HepG2 (cell line): ENCODE results near the gene PRKAG1. TPM values are rescaled to one million over a fixed set of nuclear protein-coding genes. Genes with fewer than 3 reads are reported as not detected.

Source experiments
- ATAC-seq: fragments of 200-7000 bp; cut with Tn5 transposase; 3 replicates; pipeline ENCODE4 v1.9.1; 2020; ENCODE audit warnings: mild to moderate bottlenecking, moderate library complexity
- BruUV-seq: library from RNA; stranded (reverse); fragments of 400-500 nt; replicated peaks from 2 replicates; lab custom pipeline; 2021; lab: Mats Ljungman, UMichigan
- CTCF ChIA-PET: fragments of 300-600 bp; formaldehyde crosslinking; extraction: SDS; loops from one replicate; lab custom pipeline; 2021; ENCODE audit warnings: low total read pairs, inconsistent platforms, low intra/inter-chr PET ratio; lab: Yijun Ruan, JAX
- POLR2A ChIA-PET: fragments of 350-600 bp; sonication (Branson Sonifier 250); formaldehyde crosslinking; loops from one replicate; lab custom pipeline; 2020; ENCODE audit warnings: antibody characterized with exemption, inconsistent platforms; lab: Yijun Ruan, JAX
- DNase-seq: peaks from one replicate; pipeline ENCODE4 v3.0.0-alpha.2; 2015; ENCODE audit warnings: low spot score
- FAIRE-seq: peaks from 3 replicates; lab custom pipeline; 2011; peaks lifted over from hg19 to GRCh38; lab: Jason Lieb, UNC
- H2AFZ ChIP-seq: one replicate; pipeline ENCODE4 v1.6.1; 2011; ENCODE audit warnings: low read length, inconsistent platforms
- H3K27ac ChIP-seq: fragments of 300-600 bp; 3 replicates; pipeline ENCODE4 v1.8.0; 2011; ENCODE audit warnings: mixed run types, mild to moderate bottlenecking, mixed read lengths, low read length, inconsistent platforms; ENCODE audit not compliant: insufficient read depth; ENCODE audit errors: extremely low read length
- H3K27me3 ChIP-seq, 2 experiments: fragments of 200-600 bp in 1 of 2; 2 replicates in 1 of 2; 3 replicates in 1 of 2; pipeline versions ENCODE4 v1.6.0 to v1.8.0; 2011; ENCODE audit warnings: low read length in 2 of 2, mild to moderate bottlenecking in 2 of 2, moderate library complexity in 2 of 2, inconsistent platforms in 1 of 2; ENCODE audit not compliant: insufficient read depth in 2 of 2, control insufficient read depth in 1 of 2
- H3K36me3 ChIP-seq, 2 experiments: fragments of 200-600 bp in 1 of 2; replicated peaks in 1 of 2; 2 replicates in 1 of 2; 3 replicates in 1 of 2; pipeline versions ENCODE4 v1.5.1 to v1.8.0; 2011; ENCODE audit warnings: low read length in 2 of 2, inconsistent platforms in 1 of 2; ENCODE audit not compliant: insufficient read depth in 2 of 2, control insufficient read depth in 1 of 2
- H3K4me1 ChIP-seq: 2 replicates; pipeline ENCODE4 v1.5.1; 2012; ENCODE audit warnings: low read length, inconsistent platforms; ENCODE audit not compliant: insufficient read depth
- H3K4me2 ChIP-seq: 2 replicates; pipeline ENCODE4 v1.6.0; 2011; ENCODE audit warnings: low read depth, low read length, inconsistent platforms
- H3K4me3 ChIP-seq, 3 experiments: fragments of 200-600 bp in 1 of 3; sonication (generic), shearing (Covaris generic) in 1 of 3; replicated peaks in 1 of 3; 2 replicates each; pipeline ENCODE4 v1.5.1; 2011 to 2016; ENCODE audit warnings: low read length in 3 of 3, inconsistent platforms in 2 of 3, low read depth in 2 of 3, mild to moderate bottlenecking in 2 of 3, control low read depth in 1 of 3, mixed read lengths in 1 of 3; ENCODE audit not compliant: insufficient read depth in 1 of 3
- H3K79me2 ChIP-seq: one replicate; pipeline ENCODE4 v1.6.1; 2011; ENCODE audit warnings: low read length, inconsistent platforms; ENCODE audit not compliant: insufficient read depth
- H3K9ac ChIP-seq: 2 replicates; pipeline ENCODE4 v1.6.0; 2011; ENCODE audit warnings: mild to moderate bottlenecking, low read depth, low read length, inconsistent platforms; ENCODE audit not compliant: insufficient read depth
- H3K9me3 ChIP-seq: 2 replicates; pipeline ENCODE4 v1.5.1; 2012; ENCODE audit warnings: mild to moderate bottlenecking, low read length
- H4K20me1 ChIP-seq: 2 replicates; pipeline ENCODE4 v1.6.0; 2011; ENCODE audit warnings: inconsistent platforms, mild to moderate bottlenecking, low read length, moderate library complexity; ENCODE audit not compliant: insufficient read depth
- CHD4 ChIP-seq: fragments of 200-600 bp; sonication (generic); IDR thresholded peaks from 2 replicates; pipeline ENCODE4 v1.7.0; 2017; ENCODE audit warnings: mild to moderate bottlenecking, low read length, borderline replicate concordance
- CREB3 ChIP-seq: sonication (generic); formaldehyde crosslinking; IDR thresholded peaks from 2 replicates; pipeline ENCODE4 v1.5.0; 2020; ENCODE audit warnings: missing genetic modification reagents
- ELF3 ChIP-seq: IDR thresholded peaks from 2 replicates; pipeline ENCODE4 v1.6.1; 2016; ENCODE audit warnings: missing genetic modification reagents, missing compliant biosample characterization
- FOXK1 ChIP-seq: sonication (generic); formaldehyde crosslinking; IDR thresholded peaks from 2 replicates; pipeline ENCODE4 v1.4.0; 2020; ENCODE audit warnings: low read depth, missing genetic modification reagents, borderline replicate concordance
- GTF2F1 ChIP-seq: fragments of 150-350 bp; IDR thresholded peaks from 2 replicates; pipeline ENCODE4 v1.6.1; 2014; ENCODE audit warnings: low read length
- GZF1 ChIP-seq: sonication (generic); formaldehyde crosslinking; IDR thresholded peaks from 2 replicates; pipeline ENCODE4 v1.5.1; 2020; ENCODE audit warnings: mild to moderate bottlenecking, missing genetic modification reagents
- MED1 ChIP-seq: sonication (generic); formaldehyde crosslinking; IDR thresholded peaks from 2 replicates; pipeline ENCODE4 v1.4.0; 2020; ENCODE audit warnings: missing genetic modification reagents
- PAXIP1 ChIP-seq: sonication (generic); formaldehyde crosslinking; conservative IDR thresholded peaks from 2 replicates; pipeline ENCODE4 v1.4.0; 2020; ENCODE audit warnings: mild to moderate bottlenecking, missing genetic modification reagents, moderate library complexity
- PREB ChIP-seq: sonication (generic); formaldehyde crosslinking; IDR thresholded peaks from 2 replicates; pipeline ENCODE4 v1.4.0; 2020; ENCODE audit warnings: missing genetic modification reagents
- SPEN ChIP-seq: sonication (generic); formaldehyde crosslinking; IDR thresholded peaks from 2 replicates; pipeline ENCODE4 v1.5.1; 2020; ENCODE audit warnings: low read depth, mild to moderate bottlenecking, missing genetic modification reagents
- ZBTB3 ChIP-seq: sonication (generic); formaldehyde crosslinking; IDR thresholded peaks from 2 replicates; pipeline ENCODE4 v1.4.0; 2020; ENCODE audit warnings: low read depth, mild to moderate bottlenecking, moderate library complexity, missing genetic modification reagents, borderline replicate concordance
- ZNF350 ChIP-seq: sonication (generic); formaldehyde crosslinking; IDR thresholded peaks from 2 replicates; pipeline ENCODE4 v1.4.0; 2020; ENCODE audit warnings: mild to moderate bottlenecking, low read depth, missing genetic modification reagents, borderline replicate concordance
- ZNF75D ChIP-seq: sonication (generic); formaldehyde crosslinking; IDR thresholded peaks from 2 replicates; pipeline ENCODE4 v1.8.1; 2023; ENCODE audit warnings: missing genetic modification reagents, mild to moderate bottlenecking, borderline replicate concordance
- ZSCAN20 ChIP-seq: sonication (generic); formaldehyde crosslinking; IDR thresholded peaks from 2 replicates; pipeline ENCODE4 v1.4.0; 2020; ENCODE audit warnings: missing genetic modification reagents, mild to moderate bottlenecking, borderline replicate concordance
- WGBS: methylation state at CpG from one replicate; pipeline ENCODE4 v1.1.6; 2017; ENCODE audit warnings: low lambda C conversion rate; 5-methylcytosine and 5-hydroxymethylcytosine counted together
- in situ Hi-C: cut with HindIII; loops from 2 replicates; pipeline ENCODE4 v1.10.0; 2017; ENCODE audit warnings: low pct_unique_long_range_greater_than_20kb; ENCODE audit not compliant: extremely low pct_ligation_motif_present
- intact Hi-C: fragments of 100-400 bp; cut with micrococcal nuclease; formaldehyde crosslinking; loops from one replicate; pipeline ENCODE4 v1.10.0; 2022; ENCODE audit not compliant: unreplicated experiment
- polyA plus RNA-seq, 8 experiments: library from polyadenylated mRNA; depleted of rRNA in 3 of 8; stranded (reverse) in 7 of 8; unstranded in 1 of 8; fragments of >200 nt; fragmentation: Illumina TruSeq in 4 of 8; extraction: Trizol in 4 of 8; gene quantifications; 2 replicates each; pipeline versions ENCODE4 v1.2.1 to v1.2.3, GENCODE V29; 2011 to 2016; ENCODE audit warnings: low read depth in 4 of 8, missing spikeins in 1 of 8, mixed read lengths in 1 of 8; ENCODE audit not compliant: insufficient read depth in 1 of 8
- total RNA-seq, 5 experiments: library from RNA; depleted of rRNA; stranded (reverse); fragments of >200 nt; fragmentation: Illumina TruSeq; extraction: Trizol; gene quantifications; 2 replicates each; pipeline ENCODE4 v1.2.3, GENCODE V29; 2016; ENCODE audit warnings: low read depth in 1 of 5

Gene PRKAG1
- total and polyA plus RNA-seq, 2 of the 13 experiments (the other 11 are each of a cell fraction or from before 2014, with no cell fraction given): 26.1 to 32.8 TPM

- POLR2A ChIA-PET: interaction anchor here (0.9 to 1.4 kb wide), 11 partner anchors 8 to 167 kb away, joined by 3 to 9 read pairs (median 5); partner anchors contain the start of genes ADCY6, DDN, DDX23 and FKBP11
- Histone ChIP-seq H2AFZ (no peak overlapping the region), H3K36me3 (peaks cover 0 to 18% of the 10 kb centered on the region in 2 experiments; a peak in 2 of 5 replicates), H3K4me1 (peaks cover 32% of the 10 kb centered on the region), H3K4me2 (peak overlapping the region; percentile 89), H3K27ac (peak overlapping the region; percentile 66), H3K9ac (peak overlapping the region; percentile 80), H3K27me3 (no peaks in the 10 kb centered on the region), H4K20me1 (peaks cover 6% of the 10 kb centered on the region; the same call in 1 of the 2 replicates), H3K79me2 (peaks cover 43% of the 10 kb centered on the region), H3K9me3 (no peaks in the 10 kb centered on the region), H3K4me3 (peak overlapping the region; percentile 85 to 98 (median 96))
- in situ Hi-C loops (no loop called here), intact Hi-C loops (loop anchor here (5.0 kb wide), 1 partner anchor 1976 kb away; no protein-coding TSS in a partner anchor)
- FAIRE-seq (peak; percentile 86), ATAC-seq (peak; percentile 72), DNase-seq (peak; percentile 68)
- no TSS peak for BruUV-seq
- WGBS: 5% methylated on average over 27 of the region's 29 CpGs
- CTCF ChIA-PET: no interaction called here
- TF ChIP-seq CREB3 (CRISPR knock-in tag): no peak
- no peak for TF ChIP-seq PAXIP1 (CRISPR knock-in tag)
- no peak for TF ChIP-seq ELF3
- TF ChIP-seq FOXK1 (CRISPR knock-in tag): no peak
- no peak for TF ChIP-seq GTF2F1
- no peak for TF ChIP-seq GZF1 (CRISPR knock-in tag)
- no peak for TF ChIP-seq MED1
- no peak for TF ChIP-seq ZSCAN20 (CRISPR knock-in tag)
- TF ChIP-seq SPEN: no peak
- TF ChIP-seq ZBTB3: no peak
- no peak for TF ChIP-seq ZNF75D (CRISPR knock-in tag)
- TF ChIP-seq PREB (CRISPR knock-in tag): no peak
- TF ChIP-seq CHD4: no peak
- TF ChIP-seq ZNF350 (CRISPR knock-in tag): no peak
These were observed 62.1 kb downstream of the PRKAG1 start for GRCh38 chr12:48956279-48957140.
